HG03064 (cell line): Measurements from ENCODE around the gene TRIM9.
"Not testable (repeated sequence)": the region's sequence is repeated elsewhere in the genome, so short reads cannot be mapped to it uniquely, and the experiment has no call there.

ENCODE experiments used
- ATAC-seq: cut with Tn5 transposase; IDR thresholded peaks from one replicate; pipeline ENCODE4 v1.9.1; 2021; ENCODE audit warnings: low read depth; ENCODE audit not compliant: unreplicated experiment

TRIM9 gene

DNA sequence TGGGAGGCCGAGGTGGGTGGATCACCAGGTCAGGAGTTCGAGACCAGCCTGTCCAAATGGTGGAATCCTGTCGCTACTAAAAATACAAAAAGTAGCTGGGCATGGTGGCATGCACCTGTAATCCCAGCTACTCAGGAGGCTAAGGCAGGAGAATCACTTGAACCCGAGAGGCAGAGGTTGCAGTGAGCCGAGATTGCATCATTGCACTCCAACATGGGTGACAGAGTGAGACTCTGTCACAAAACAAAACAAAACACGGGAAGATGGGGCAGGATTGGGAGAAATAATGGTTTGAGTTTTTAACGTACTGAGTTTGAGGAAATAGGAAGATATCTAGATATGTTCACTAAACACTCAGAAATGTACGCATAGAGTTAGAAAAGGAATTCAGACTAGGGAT, 153.3 kb downstream of the TRIM9 start:
- not testable (repeated sequence) for ATAC-seq

GRCh38 chr14:50941151-50941550, 153.8 kb downstream of the TRIM9 start:
- ATAC-seq: no peak

DNA sequence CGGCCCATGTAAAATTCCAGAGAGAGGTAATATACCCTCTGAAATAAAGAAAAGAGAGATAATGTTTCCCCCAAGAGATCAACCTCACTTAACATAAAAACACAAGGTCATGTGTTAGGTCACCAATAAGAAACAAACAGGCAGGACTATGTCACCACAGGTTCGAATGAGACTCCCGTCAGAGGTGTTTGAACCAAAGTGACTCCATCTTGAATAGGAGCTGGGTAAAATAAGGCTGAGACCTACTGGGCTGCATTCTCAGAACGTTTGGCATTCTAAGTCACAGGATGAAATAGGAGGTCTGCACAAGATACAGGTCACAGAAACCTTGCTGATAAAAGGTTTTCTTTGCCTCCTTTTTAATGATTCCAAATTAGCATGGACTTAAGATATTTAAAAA, 157.1 kb downstream of the TRIM9 start:
- no peak for ATAC-seq

DNA sequence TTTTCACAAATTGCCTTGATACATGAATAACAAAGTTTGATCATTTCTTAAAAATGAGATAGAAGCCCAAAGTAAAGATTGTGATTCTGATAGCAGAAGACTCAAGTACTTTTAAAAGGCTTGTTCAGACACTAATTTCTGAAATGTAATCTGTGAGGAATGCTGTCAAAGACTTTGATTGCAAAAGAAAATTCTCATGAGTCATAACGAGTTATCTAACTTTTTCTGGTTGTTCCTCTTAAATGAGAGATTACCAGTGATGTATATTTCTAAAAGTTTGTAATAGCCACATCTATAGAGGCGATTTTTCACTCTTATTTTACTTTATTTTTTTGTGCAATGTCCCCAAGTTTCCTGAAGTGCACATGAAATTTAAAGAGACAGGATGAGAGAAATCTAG, 157.6 kb downstream of the TRIM9 start:
- no peak for ATAC-seq

DNA sequence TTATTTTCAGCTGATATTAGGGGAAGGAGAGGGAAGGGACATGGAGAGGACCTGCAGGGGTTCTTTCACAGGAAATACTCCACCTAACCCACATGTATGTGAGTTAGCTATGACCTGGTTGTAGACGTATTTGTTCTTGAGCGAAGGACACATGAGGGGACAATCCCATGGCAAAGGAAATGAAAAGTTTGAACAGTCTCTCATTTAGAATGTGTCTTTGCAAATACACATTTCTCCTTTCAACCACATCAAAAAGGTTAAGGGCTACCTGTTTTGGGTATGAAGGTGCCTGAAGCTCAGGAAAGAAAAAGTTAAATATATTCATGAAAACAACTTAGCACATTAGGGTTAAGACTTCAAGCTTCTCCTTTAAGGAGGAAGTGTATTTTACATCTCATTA, 158.0 kb downstream of the TRIM9 start:
- ATAC-seq: no peak

- no peak for ATAC-seq
Observed at GRCh38 chr14:50936016-50936340, 158.9 kb downstream of the TRIM9 start.

GRCh38 chr14:50935126-50936015, 159.5 kb downstream of the TRIM9 start:
- ATAC-seq: no peak

- no peak for ATAC-seq
Observed at GRCh38 chr14:50932592-50933495, 162.1 kb downstream of the TRIM9 start.

DNA sequence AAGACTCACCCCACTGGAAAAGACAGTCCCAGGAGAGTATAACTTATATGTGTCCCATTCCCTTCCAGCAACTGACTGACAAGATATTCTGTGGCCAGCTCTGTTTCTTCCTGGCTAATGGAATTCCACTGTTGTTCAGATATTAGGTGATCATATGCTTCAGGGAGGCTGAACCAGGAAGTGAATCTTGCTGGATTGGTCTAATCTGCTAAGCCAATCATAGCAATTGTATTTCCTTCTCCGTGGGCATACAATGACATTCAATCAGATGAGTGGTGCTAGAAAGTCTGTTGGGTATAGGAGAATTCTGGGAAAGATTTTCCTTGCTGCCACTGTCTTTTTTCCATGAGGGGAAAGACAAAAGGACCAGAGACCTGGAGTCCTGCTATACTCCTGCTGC, 162.7 kb downstream of the TRIM9 start:
- no peak for ATAC-seq

GRCh38 chr14:50931559-50931958, 163.3 kb downstream of the TRIM9 start:
- no peak for ATAC-seq

- no peak for ATAC-seq
Observed at GRCh38 chr14:50929506-50929905, 165.4 kb downstream of the TRIM9 start.

DNA sequence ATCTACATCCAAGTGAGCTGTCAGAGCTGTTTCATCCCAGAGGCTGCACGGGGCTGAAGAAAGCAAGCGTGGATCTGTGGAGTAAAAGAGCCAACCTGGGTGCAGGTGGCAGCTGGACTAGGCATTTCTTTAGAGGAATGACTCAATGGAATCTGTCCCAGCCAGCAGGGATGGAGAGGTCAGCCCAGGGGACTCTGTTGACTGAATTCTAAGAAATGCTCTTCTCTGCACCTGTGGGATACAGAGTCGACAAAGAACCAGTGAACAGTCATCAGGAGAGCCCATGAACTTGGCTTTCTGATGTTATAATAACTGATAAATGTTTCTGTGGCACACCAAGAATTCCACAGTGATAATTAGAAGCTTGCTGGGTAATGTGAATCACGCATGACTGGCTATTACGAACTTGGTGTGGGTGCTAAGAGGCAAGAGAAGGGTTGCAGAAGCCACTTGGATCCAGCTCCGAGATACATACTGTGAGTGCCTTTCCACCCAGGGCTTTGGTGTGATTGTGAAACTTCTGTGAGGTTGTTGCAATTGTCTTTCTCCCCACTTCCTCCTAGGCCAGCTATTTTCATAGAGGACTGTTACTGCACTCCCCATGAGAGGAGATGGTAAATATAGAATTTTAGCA, 166.8 kb downstream of the TRIM9 start:
- ATAC-seq: no peak

DNA sequence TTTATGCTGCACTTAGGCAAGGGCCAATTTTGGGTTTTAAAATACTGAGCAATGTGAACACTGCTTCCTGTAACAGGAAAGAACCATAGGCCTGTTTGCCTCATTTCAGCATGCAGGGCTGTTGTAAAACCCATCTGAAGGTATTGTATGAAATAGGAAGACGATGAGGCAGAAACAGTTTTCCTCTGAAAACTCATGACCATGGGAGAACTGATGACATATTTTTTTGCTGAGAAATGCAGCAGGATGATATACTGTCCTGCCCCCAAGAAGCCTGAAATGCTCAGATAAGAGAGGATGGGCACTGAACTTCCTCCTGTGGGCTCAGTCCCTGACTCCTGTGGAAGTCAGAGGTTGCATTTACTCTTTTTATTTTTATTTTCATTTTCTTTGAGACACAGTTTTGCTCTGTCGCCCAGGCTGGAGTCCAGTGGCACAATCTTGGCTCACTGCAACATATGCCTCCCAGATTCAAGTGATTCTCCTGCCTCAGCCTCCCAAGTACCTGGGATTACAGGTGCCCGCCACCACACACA, 168.0 kb downstream of the TRIM9 start:
- ATAC-seq: no peak
